Nephron progenitor cell (in vitro differentiated cells): Measurements from ENCODE around the gene GPR32.

Experiments
- DNase-seq: peaks from one replicate; pipeline ENCODE4 v3.0.0; 2021
- H3K27ac Mint-ChIP-seq: 2 replicates; pipeline ENCODE4 v1.8.0; 2021; ENCODE audit warnings: mild to moderate bottlenecking, moderate library complexity, mixed read lengths
- H3K27me3 Mint-ChIP-seq: 2 replicates; pipeline ENCODE4 v1.8.0; 2021; ENCODE audit warnings: mild to moderate bottlenecking, low read depth, mixed read lengths; ENCODE audit not compliant: poor library complexity
- H3K36me3 Mint-ChIP-seq: 2 replicates; pipeline ENCODE4 v1.8.0; 2021; ENCODE audit warnings: low read depth, mixed read lengths
- H3K4me1 Mint-ChIP-seq: 2 replicates; pipeline ENCODE4 v1.8.0; 2021; ENCODE audit warnings: mixed read lengths
- H3K4me3 Mint-ChIP-seq: 2 replicates; pipeline ENCODE4 v1.8.0; 2021; ENCODE audit warnings: mild to moderate bottlenecking, moderate library complexity, mixed read lengths
- H3K9me3 Mint-ChIP-seq: 2 replicates; pipeline ENCODE4 v1.8.0; 2021; ENCODE audit warnings: mild to moderate bottlenecking, moderate library complexity, mixed read lengths
- TF ChIP-seq, protein P1 (sequence below): fragments of 200-600 bp; sonication (generic); IDR thresholded peaks from 2 replicates; pipeline ENCODE4 v1.5.0; 2021; ENCODE audit warnings: antibody characterized with exemption

Gene GPR32

DNA sequence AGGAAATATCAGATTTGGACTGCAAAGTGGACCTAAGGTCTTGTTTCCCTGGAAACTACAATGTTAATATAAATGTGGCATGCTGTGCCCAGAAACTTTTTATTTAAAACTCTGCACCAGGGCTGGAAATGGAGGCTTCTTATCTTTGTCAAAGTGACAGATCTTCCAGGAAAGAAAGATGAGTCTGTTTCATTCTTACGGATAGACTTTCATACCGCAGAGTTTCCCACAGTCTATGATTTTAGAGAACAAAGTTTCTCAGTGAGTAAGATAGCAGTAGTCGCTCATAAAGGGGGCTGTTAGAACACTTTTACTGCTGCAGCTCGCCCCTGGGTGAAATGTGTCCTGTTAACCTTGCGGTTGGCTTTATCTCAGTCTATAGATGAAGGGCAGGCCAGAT is 40.4 kb upstream of the GPR32 start:
- no peak for DNase-seq
- TF ChIP-seq, protein P1, sequence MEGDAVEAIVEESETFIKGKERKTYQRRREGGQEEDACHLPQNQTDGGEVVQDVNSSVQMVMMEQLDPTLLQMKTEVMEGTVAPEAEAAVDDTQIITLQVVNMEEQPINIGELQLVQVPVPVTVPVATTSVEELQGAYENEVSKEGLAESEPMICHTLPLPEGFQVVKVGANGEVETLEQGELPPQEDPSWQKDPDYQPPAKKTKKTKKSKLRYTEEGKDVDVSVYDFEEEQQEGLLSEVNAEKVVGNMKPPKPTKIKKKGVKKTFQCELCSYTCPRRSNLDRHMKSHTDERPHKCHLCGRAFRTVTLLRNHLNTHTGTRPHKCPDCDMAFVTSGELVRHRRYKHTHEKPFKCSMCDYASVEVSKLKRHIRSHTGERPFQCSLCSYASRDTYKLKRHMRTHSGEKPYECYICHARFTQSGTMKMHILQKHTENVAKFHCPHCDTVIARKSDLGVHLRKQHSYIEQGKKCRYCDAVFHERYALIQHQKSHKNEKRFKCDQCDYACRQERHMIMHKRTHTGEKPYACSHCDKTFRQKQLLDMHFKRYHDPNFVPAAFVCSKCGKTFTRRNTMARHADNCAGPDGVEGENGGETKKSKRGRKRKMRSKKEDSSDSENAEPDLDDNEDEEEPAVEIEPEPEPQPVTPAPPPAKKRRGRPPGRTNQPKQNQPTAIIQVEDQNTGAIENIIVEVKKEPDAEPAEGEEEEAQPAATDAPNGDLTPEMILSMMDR: no peak
- H3K4me1 Mint-ChIP-seq: peaks cover 31% of the 10 kb centered on the region
- no peaks in the 10 kb centered on the region for H3K9me3 Mint-ChIP-seq
- no peak overlapping the region for H3K27ac Mint-ChIP-seq
- H3K36me3 Mint-ChIP-seq: no peaks in the 10 kb centered on the region
- H3K27me3 Mint-ChIP-seq: peaks cover 20% of the 10 kb centered on the region
- H3K4me3 Mint-ChIP-seq: no peak overlapping the region

DNA sequence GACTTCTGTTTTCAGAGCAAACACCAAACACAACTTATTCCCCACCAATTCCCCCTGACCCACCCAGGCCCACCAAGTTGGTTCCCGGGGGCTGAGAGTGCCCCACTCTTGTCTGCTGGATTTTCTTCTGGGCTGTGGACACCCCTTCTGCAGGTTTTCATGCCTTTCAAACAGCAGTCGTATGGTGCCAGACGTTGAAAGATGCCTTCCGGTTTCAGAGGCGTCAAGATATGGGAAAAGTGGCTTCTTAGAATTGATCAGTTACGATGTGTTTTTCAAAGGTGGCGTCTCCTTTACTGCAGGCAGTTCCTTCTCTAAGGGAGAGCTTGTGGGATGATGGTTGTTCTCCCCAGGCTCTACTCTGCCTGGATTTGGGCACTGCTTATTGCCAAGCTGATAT is 34.4 kb upstream of the GPR32 start:
- H3K4me3 Mint-ChIP-seq: no peak overlapping the region

DNA sequence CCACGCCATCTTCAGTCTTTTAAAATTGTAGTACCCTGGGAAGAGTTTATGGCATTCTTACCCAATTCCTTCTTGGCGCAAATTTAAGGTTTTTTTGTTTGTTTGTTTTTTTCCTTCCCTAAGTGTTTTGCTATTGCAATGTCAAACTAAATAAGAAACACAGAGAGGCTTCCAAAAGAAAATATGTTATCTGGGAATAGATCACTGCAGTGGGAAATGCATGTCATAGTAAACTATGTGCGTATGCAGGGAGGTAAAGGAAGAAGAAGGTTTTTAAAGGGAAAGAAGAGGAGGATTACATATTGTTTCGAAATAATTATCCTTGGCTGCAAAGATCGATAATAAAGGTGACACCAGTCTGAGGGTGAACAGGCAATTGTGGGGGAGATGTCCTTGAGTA is 33.9 kb upstream of the GPR32 start:
- Mint-ChIP-seq H3K9me3 (no peaks in the 10 kb centered on the region), H3K4me1 (peaks cover 11% of the 10 kb centered on the region), H3K4me3 (no peak overlapping the region), H3K27me3 (peaks cover 39% of the 10 kb centered on the region), H3K27ac (no peak overlapping the region), H3K36me3 (no peaks in the 10 kb centered on the region)
- TF ChIP-seq, protein P1: no peak
- DNase-seq: no peak

More for the DNA sequence above, 34.4 kb upstream of the GPR32 start:
- no peaks in the 10 kb centered on the region for H3K36me3 Mint-ChIP-seq
- TF ChIP-seq, protein P1: no peak
- no peaks in the 10 kb centered on the region for H3K9me3 Mint-ChIP-seq
- no peak overlapping the region for H3K27ac Mint-ChIP-seq
- H3K4me1 Mint-ChIP-seq: peaks cover 11% of the 10 kb centered on the region
- no peak for DNase-seq
- H3K27me3 Mint-ChIP-seq: peaks cover 40% of the 10 kb centered on the region

DNA sequence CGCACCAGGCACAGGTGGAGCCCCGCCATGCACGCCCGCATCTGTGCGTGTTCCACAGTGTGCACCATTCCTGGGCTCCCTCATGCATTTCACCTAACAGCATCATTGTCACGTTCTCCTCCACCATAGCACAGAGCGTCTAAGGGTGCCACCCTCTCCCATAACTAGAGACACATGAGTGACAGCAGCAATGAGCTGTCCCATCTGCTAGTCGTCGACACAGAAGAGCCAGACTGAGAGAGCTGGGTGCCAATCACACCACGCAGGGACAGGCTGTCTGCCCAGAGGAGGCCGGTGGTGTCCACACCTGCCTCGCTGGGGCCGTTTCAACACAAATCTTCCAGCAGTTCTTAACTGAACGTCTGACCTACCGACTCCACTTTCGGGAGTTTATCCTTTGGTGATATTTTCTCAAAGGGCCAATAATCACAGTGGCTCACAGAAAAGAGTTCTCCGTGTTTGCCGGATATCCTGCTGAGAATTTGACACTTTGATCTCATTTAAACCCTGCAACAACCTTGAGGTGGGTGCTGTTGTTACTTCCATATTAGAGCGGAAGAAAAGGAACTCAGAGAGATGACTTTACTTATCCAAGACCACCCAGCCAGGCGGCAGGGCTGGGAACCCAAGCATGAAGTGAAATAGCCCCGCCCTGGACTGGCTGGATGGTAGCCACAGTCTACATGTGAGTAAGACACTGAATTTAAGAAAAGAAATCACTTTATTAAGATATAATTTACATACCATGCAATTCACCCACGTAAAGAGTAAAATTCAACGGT is 30.9 kb upstream of the GPR32 start:
- Mint-ChIP-seq H3K27ac (no peak overlapping the region), H3K27me3 (peaks cover 25% of the 10 kb centered on the region), H3K36me3 (no peaks in the 10 kb centered on the region), H3K4me3 (no peak overlapping the region), H3K9me3 (no peaks in the 10 kb centered on the region), H3K4me1 (peaks cover 11% of the 10 kb centered on the region)
- no peak for DNase-seq
- TF ChIP-seq, protein P1: no peak

DNA sequence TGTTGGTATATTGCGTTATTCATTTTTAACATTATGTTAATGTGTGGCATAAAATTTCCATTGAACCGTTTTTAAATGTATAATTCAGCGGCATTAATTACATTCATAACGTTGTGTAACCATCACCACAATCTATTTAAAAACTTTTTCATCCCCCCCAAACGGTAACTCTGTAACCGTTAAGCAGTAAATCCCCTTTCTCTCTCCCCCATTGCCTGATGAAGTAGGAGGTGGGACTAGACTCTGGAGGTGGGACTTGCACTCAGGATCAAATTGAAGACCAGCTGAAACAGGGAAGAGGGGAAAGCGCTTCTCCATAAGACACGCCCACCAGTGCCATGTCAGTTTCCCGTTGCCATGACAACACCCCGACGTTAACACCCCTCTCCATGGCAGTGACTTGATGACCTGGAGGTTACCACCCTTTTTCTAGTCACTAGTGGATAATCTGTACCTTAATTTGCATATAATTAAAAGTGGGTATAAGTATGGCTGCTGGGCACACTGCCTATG is 30.3 kb upstream of the GPR32 start:
- H3K27me3 Mint-ChIP-seq: peaks cover 22% of the 10 kb centered on the region

More for the DNA sequence above, 30.3 kb upstream of the GPR32 start:
- Mint-ChIP-seq H3K27ac (no peak overlapping the region), H3K4me1 (peaks cover 11% of the 10 kb centered on the region), H3K4me3 (no peak overlapping the region), H3K36me3 (no peaks in the 10 kb centered on the region), H3K9me3 (no peaks in the 10 kb centered on the region)
- TF ChIP-seq, protein P1: no peak
- DNase-seq: no peak
